ENCODE measurements around the gene HMG20A.

HMG20A gene

DNA sequence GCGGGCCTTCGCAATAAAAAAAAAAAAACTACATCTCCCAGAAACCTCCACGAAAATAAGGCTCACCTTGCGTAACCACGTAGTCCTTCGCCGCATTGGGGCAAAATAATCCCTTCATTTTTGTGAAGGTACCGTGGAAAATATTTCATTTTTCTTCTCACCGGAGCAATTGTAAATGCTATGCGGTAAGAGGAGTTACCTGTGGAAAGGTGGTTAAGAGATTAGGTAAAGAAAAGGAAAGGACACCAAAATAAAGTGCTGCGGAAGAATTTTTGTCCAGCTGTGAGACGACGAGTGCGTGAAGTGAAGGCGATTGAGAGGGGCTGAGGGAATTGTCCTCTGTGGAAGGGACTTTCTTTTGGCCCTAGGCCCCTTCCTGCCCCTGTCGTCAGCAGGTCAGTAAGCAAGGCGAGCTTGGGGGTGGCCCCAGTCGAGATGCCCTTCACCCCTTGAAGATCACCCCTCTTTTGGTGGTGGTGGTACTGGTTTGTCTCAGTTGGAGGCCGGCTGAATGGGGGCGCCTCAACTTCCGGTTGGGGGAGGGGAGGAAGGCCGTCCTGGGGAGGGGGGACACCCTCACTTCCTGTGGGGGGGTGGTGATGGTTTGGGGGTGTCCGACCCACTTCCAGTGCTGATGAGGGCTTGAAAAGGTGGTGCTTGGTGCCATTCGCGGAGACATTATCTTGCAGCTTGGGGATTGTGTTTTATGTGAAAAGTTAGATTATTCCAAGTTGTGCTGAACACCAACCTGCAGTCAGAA lies at the start of gene HMG20A:
Gene HMG20A, plus strand, starts transcription at position 279 of the 760 bp plus-strand sequence. CDS start 37,520 bp downstream, outside the sequence.
- TF ChIP-seq, protein P1, sequence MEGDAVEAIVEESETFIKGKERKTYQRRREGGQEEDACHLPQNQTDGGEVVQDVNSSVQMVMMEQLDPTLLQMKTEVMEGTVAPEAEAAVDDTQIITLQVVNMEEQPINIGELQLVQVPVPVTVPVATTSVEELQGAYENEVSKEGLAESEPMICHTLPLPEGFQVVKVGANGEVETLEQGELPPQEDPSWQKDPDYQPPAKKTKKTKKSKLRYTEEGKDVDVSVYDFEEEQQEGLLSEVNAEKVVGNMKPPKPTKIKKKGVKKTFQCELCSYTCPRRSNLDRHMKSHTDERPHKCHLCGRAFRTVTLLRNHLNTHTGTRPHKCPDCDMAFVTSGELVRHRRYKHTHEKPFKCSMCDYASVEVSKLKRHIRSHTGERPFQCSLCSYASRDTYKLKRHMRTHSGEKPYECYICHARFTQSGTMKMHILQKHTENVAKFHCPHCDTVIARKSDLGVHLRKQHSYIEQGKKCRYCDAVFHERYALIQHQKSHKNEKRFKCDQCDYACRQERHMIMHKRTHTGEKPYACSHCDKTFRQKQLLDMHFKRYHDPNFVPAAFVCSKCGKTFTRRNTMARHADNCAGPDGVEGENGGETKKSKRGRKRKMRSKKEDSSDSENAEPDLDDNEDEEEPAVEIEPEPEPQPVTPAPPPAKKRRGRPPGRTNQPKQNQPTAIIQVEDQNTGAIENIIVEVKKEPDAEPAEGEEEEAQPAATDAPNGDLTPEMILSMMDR (IDR thresholded peaks at IDR 0.05; ENCODE audit: borderline replicate concordance, control extremely low read depth, extremely low read depth, insufficient read depth, missing control alignments) = no peak
- peak; percentile 75 for DNase-seq (ENCODE audit: low spot score)
- in situ Hi-C loops (cut with MboI; ENCODE audit: low sequenced_read_pairs, unreplicated experiment) = no loop called here

DNA sequence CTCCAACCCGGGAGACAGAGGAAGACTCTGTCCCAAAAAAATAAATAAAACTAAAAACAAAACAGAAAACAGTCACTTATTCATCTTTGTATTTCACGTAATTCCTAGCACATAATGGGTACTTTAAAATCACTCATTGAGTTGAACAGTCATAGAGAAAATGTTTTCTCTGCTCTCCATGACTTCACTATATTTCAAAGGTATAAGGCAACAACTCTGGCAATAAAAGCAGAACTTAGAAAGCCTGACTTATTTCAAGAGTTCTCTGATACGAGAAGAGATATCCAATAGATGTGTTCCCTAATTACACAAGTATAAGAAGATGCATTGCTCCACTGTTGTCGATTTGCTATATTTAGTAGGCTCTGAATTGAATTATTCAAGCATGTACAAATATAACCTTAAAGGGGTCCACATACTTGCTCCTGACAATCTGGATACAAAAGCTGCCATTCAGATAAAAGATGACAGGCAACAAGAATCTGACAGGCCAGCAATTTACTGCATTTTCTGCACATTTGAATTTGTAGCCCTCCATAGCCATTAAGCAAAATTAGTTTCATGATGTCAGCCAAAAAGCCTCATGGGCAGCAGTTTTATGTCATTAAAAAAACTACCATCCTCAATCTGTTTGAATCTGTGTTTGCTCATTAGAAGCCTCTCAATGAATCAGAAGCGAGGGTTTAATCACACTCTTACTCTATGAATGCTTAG lies 48.7 kb upstream of the HMG20A start:
- DNase-seq (ENCODE audit: low spot score) = peak; percentile 34
- in situ Hi-C loops (cut with MboI; ENCODE audit: low sequenced_read_pairs, unreplicated experiment) = no loop called here
- TF ChIP-seq, protein P1 (IDR thresholded peaks at IDR 0.05; ENCODE audit: borderline replicate concordance, control extremely low read depth, extremely low read depth, insufficient read depth, missing control alignments) = no peak

DNA sequence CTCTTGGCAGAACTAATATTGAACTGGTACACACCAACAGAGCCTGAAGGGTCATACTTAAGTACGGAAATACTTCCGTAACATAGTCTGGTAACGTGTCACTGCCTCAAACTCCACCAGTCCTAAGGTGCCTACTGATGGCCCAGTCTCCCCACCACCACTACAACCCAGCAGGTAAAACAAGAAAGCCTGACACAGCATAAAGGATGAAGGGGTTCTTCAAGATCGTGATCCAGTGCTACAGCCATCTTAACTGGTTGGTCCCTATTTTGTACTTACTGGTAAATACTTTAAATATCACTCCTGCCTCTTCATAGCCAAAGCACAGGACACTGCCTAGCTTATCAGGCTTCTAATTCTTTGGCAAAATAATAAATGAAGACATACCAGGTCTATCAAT lies 47.2 kb upstream of the HMG20A start:
- in situ Hi-C loops (cut with MboI; ENCODE audit: low sequenced_read_pairs, unreplicated experiment) = no loop called here
- TF ChIP-seq, protein P1 (IDR thresholded peaks at IDR 0.05; ENCODE audit: borderline replicate concordance, control extremely low read depth, extremely low read depth, insufficient read depth, missing control alignments) = no peak
- no peak for DNase-seq (ENCODE audit: low spot score)

DNA sequence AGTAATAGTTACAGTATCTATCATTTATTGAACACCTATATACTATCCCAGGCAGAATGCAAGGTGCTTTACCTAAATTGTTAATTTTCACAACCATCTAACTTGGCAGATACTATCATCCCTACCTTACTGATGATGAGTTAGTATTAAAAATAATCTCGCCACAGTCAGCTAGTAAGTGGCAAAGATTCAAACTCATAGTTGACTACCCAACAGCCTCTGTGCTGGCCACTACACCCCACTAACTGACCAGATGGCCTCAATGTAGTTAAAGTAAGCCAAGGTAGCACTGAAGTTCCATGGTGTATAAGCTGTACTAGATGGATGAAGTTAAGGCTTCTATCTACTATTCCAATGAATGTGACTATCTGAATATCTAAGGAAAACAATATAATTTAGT lies 45.6 kb upstream of the HMG20A start:
- TF ChIP-seq, protein P1 (IDR thresholded peaks at IDR 0.05; ENCODE audit: borderline replicate concordance, control extremely low read depth, extremely low read depth, insufficient read depth, missing control alignments) = no peak
- DNase-seq (ENCODE audit: low spot score) = no peak
- in situ Hi-C loops (cut with MboI; ENCODE audit: low sequenced_read_pairs, unreplicated experiment) = no loop called here

DNA sequence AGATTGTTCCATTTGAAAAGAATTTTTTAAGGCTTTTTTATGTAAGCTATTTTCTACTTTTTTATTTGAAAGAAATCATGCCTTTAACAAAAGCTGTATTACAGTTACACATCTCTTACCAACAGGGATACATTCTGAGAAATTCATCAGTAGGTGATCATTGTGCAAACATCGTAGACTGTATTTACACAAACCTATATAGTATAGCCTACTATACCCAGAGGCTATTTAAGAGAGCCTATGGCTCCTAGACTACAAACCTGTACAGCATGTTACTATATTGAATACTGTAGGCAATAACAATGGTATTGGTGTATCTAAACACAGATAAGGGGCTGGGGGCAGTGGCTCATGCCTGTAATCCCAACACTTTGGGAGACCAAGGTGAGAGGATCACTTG lies 43.9 kb upstream of the HMG20A start:
- TF ChIP-seq, protein P1 (IDR thresholded peaks at IDR 0.05; ENCODE audit: borderline replicate concordance, control extremely low read depth, extremely low read depth, insufficient read depth, missing control alignments) = no peak
- in situ Hi-C loops (cut with MboI; ENCODE audit: low sequenced_read_pairs, unreplicated experiment) = no loop called here
- DNase-seq (ENCODE audit: low spot score) = no peak

DNA sequence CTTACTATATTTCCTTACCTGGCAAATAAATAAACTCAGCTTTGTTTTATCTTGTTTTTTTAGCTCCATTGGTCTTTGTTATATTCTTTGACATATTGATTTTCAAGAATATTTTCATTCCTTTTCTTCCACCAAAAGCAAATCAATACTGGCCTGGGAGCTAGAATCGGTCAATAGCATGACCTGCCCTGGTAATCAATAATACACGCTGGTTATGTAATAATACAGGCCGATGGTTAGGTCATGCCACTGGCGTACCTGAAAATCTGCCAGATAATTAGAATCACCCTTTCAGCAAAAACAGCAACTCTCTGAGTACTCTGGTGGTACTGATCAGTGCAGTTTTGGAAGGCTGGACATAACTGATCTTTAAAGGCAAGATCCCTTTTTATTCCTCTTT lies 40.7 kb upstream of the HMG20A start:
- in situ Hi-C loops (cut with MboI; ENCODE audit: low sequenced_read_pairs, unreplicated experiment) = no loop called here

More for the DNA sequence above, 40.7 kb upstream of the HMG20A start:
- TF ChIP-seq, protein P1 (IDR thresholded peaks at IDR 0.05; ENCODE audit: borderline replicate concordance, control extremely low read depth, extremely low read depth, insufficient read depth, missing control alignments) = no peak
- no peak for DNase-seq (ENCODE audit: low spot score)
